ENCODE measurements around the gene ARHGEF25. TPM values are rescaled to one million over a fixed set of nuclear protein-coding genes. Genes with fewer than 3 reads are reported as not detected.
A peak's percentile ranks its signal among the peaks of the same experiment; 100 is the strongest.

ARHGEF25 gene
- total and polyA plus RNA-seq, 2 of the 13 experiments (the other 11 are each of a cell fraction or from before 2014, with no cell fraction given), result 11.5 to 12.5 TPM

- TF ChIP-seq AHDC1 (CRISPR knock-in tag; IDR thresholded peaks at IDR 0.05; ENCODE audit: borderline replicate concordance) (peak; percentile 15), ZNF281 (CRISPR knock-in tag; IDR thresholded peaks at IDR 0.05; ENCODE audit: borderline replicate concordance) (0 out of 2 replicates have a peak, but pooled peaks have one; percentile 7), E2F1 (CRISPR knock-in tag; IDR thresholded peaks at IDR 0.05) (no peak), KAT2B (IDR thresholded peaks at IDR 0.05; ENCODE audit: borderline replicate concordance, low read depth, low read length) (no peak), ZNF263 (CRISPR knock-in tag; IDR thresholded peaks at IDR 0.05) (no peak), ZNF580 (CRISPR knock-in tag; IDR thresholded peaks at IDR 0.05; ENCODE audit: borderline replicate concordance, low read depth) (0 out of 2 replicates have a peak, but pooled peaks have one; percentile 15), ZNF576 (CRISPR knock-in tag; IDR thresholded peaks at IDR 0.05) (no peak), THAP7 (CRISPR knock-in tag; IDR thresholded peaks at IDR 0.05) (no peak), CHD2 (IDR thresholded peaks at IDR 0.05; ENCODE audit: low read depth, low read length) (no peak), TERF1 (CRISPR knock-in tag; IDR thresholded peaks at IDR 0.05) (no peak), ZFP37 (CRISPR knock-in tag; IDR thresholded peaks at IDR 0.05; ENCODE audit: borderline replicate concordance) (no peak), BORCS8-MEF2B (CRISPR knock-in tag; IDR thresholded peaks at IDR 0.05) (no peak)
Observed at GRCh38 chr12:57590864-57591781, 20.1 kb upstream of the ARHGEF25 start, which contains the start of gene PIP4K2C (continued).
